Activated CD4-positive, alpha-beta T cell treated with anti-CD3 and anti-CD28 coated beads for 36 hours (primary cell): ENCODE data around the gene GOLGA8B. TPM values are rescaled to one million over a fixed set of nuclear protein-coding genes. Genes with fewer than 3 reads are reported as not detected.
A peak's percentile ranks its signal among the peaks of the same experiment; 100 is the strongest.
"Not testable (repeated sequence)": the region's sequence is repeated elsewhere in the genome, so short reads cannot be mapped to it uniquely, and the experiment has no call there.

Experiments
- ATAC-seq: fragments of 200-7000 bp; cut with Tn5 transposase; one replicate; pipeline ENCODE4 v1.10.0; 2021; ENCODE audit warnings: mild to moderate bottlenecking, moderate library complexity
- CTCF ChIA-PET: fragments of 350-600 bp; sonication (Branson Sonifier 250); formaldehyde crosslinking; loops from one replicate; lab custom pipeline; 2021; ENCODE audit warnings: antibody characterized with exemption; lab: Charles Lee
- POLR2A ChIA-PET: fragments of 350-600 bp; sonication (Branson Sonifier 250); formaldehyde crosslinking; loops from one replicate; lab custom pipeline; 2021; ENCODE audit warnings: antibody characterized with exemption, inconsistent platforms; lab: Charles Lee
- DNase-seq: peaks from one replicate; pipeline ENCODE4 v3.0.0-alpha.2; 2020
- H3K27ac Mint-ChIP-seq: one replicate; pipeline ENCODE4 v1.8.0; 2021; ENCODE audit warnings: mixed read lengths
- H3K27me3 Mint-ChIP-seq: one replicate; pipeline ENCODE4 v1.8.0; 2021; ENCODE audit warnings: mixed read lengths
- H3K36me3 Mint-ChIP-seq: one replicate; pipeline ENCODE4 v1.8.0; 2021; ENCODE audit warnings: low read depth, mixed read lengths
- H3K4me1 Mint-ChIP-seq: one replicate; pipeline ENCODE4 v1.8.0; 2021; ENCODE audit warnings: mixed read lengths
- H3K4me3 Mint-ChIP-seq: one replicate; pipeline ENCODE4 v1.8.0; 2021; ENCODE audit warnings: mild to moderate bottlenecking, moderate library complexity, mixed read lengths
- H3K9me3 Mint-ChIP-seq: one replicate; pipeline ENCODE4 v1.8.0; 2021; ENCODE audit warnings: low read depth, mixed read lengths
- intact Hi-C, 2 experiments: fragments of 100-400 bp; cut with DNase I in 1 of 2; cut with micrococcal nuclease in 1 of 2; formaldehyde crosslinking; loops; one replicate each; pipeline versions ENCODE4 v1.14.2 to v1.15.1; 2022 to 2024; cut with DNase I, micrococcal nuclease
- total RNA-seq, 2 experiments: library from RNA; stranded (reverse); gene quantifications; one replicate each; pipeline ENCODE4 v1.2.3, GENCODE V29; 2021

Gene GOLGA8B
- total RNA-seq, 2 experiments from 2014 or later: 47.9 to 49.4 TPM

DNA sequence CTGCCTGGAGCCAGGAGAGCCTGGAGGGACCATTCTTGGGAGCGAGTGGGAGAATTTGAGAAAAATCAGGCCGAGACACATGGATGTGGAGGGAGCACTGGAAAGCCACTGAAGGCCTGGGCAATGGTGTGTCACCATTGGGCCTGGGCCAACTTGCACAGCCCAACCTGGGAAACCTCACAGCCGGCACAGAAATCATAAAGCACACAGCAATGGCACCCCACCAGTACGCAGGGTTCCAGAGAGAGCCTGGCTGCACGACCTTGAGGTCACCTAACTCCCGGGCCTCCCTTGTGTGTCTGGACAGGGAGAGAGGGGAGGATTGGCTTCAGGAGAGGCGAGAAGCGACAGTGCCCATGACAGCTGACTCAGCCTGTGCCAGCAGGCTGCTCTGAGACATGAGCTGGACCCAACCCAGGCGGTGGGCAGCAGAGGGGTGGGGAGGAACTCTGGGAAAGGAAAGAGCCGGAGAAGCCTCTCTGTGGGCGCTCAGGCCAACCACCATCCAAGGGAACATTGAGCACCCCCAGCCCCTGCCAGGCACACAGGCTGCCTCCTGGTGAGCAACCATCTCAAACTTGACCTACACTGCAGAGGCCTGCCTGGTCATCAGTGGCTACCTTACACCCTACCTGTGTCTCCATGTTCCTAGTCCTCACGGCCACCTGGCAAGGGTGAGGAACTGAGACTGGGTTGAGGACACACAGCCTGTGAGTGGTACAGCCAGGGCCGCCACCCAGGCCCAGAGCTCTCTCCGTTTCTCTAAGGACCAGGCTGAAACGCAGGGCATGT is 3.0 kb downstream of the GOLGA8B start:
- H3K27me3 Mint-ChIP-seq, H3K9me3 Mint-ChIP-seq, intact Hi-C loops, CTCF ChIA-PET, ATAC-seq, H3K27ac Mint-ChIP-seq, H3K36me3 Mint-ChIP-seq, H3K4me3 Mint-ChIP-seq, DNase-seq: not testable (repeated sequence)
- POLR2A ChIA-PET: interaction anchor here (0.7 kb wide), 1 partner anchor 340 kb away, joined by 9 read pairs; no protein-coding TSS in a partner anchor
- peaks cover 58% of the 10 kb centered on the region for H3K4me1 Mint-ChIP-seq

DNA sequence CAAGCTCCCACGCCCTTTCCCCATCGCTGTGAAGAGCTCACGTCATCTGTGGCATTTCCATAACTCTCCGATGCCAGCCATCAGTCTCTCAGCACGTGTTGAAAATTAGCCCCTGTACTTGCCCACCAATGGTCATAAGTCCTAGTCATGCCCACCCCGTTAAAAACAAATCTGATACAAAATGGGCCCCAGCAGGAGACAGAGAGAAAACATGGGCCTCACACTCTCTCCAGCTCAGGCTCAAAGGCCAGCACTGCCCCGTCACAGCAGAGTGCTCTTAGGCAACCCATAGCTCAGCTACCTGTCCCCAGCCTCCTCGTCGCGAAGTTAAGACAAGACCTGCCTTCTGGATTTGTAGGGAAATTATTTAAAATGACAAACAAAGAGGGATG is 5.2 kb downstream of the GOLGA8B start:
- Mint-ChIP-seq H3K4me3 (peak overlapping the region; percentile 5), H3K4me1 (peaks cover 55% of the 10 kb centered on the region), H3K36me3 (peaks cover 2% of the 10 kb centered on the region), H3K27ac (peak overlapping the region; percentile 43), H3K27me3 (no peaks in the 10 kb centered on the region), H3K9me3 (no peaks in the 10 kb centered on the region)
- ChIA-PET POLR2A (interaction anchor here (0.6 kb wide), 1 partner anchor 66 kb away, joined by 7 read pairs; no protein-coding TSS in a partner anchor), CTCF (no interaction called here)
- DNase-seq (no peak), ATAC-seq (no peak)
- intact Hi-C loops: no loop called here

DNA sequence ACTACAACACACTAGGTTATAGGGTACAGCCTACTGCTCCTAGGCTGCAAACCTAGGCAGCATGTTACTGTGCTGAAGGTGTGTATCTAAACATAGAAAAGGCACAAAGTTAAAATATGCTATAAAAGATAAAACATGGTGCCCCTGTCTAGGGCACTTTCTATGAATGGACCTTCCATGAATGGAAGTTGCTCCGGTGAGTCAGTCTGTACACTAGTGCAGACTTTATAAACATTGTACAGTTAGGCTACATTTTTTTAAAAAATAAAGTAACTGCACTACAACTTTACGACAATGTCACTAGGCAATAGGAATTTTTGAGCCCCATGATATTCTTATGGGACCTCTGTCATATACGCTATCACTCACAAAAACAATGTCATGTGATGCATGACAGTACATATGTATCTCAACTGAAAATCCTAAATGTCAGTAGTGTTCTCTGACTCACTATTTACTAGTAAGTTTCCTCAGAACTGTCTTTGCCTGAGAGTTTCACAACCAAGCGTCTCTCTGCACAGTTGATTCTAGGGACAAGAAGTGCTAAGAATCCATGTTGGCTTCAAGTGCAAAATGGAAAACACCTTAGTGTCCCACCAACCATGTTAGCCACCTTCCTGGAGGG is 5.7 kb downstream of the GOLGA8B start:
- POLR2A ChIA-PET, H3K9me3 Mint-ChIP-seq, intact Hi-C loops, H3K36me3 Mint-ChIP-seq, CTCF ChIA-PET, H3K27me3 Mint-ChIP-seq: not testable (repeated sequence)
- H3K27ac Mint-ChIP-seq: peak overlapping the region; percentile 43
- DNase-seq (peak; percentile 31), ATAC-seq (peak; percentile 85)
- H3K4me3 Mint-ChIP-seq: peak overlapping the region; percentile 5
- H3K4me1 Mint-ChIP-seq: peaks cover 58% of the 10 kb centered on the region

DNA sequence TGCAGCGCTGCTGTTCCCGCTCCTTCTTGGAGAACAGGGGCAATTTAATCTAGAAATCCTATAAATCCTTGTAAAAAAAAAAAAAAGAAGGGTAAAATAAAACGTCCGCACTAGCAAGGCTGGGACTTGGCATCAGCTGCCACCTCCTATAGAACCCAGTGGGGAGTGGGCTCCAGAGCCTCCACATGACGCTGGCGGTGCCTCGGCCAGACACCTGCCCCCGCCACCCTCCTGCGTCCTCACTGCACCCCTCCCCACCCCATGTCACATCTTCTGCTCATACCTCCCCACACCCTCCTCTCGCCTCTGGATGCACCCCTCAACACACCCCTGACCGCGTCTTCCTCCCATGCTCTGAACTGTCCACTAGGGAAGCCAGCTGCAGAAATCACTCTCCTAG is 8.4 kb downstream of the GOLGA8B start:
- POLR2A ChIA-PET, ATAC-seq, DNase-seq, H3K4me3 Mint-ChIP-seq, intact Hi-C loops, H3K9me3 Mint-ChIP-seq, CTCF ChIA-PET, H3K27ac Mint-ChIP-seq, H3K36me3 Mint-ChIP-seq, H3K27me3 Mint-ChIP-seq: not testable (repeated sequence)
- peaks cover 51% of the 10 kb centered on the region for H3K4me1 Mint-ChIP-seq

DNA sequence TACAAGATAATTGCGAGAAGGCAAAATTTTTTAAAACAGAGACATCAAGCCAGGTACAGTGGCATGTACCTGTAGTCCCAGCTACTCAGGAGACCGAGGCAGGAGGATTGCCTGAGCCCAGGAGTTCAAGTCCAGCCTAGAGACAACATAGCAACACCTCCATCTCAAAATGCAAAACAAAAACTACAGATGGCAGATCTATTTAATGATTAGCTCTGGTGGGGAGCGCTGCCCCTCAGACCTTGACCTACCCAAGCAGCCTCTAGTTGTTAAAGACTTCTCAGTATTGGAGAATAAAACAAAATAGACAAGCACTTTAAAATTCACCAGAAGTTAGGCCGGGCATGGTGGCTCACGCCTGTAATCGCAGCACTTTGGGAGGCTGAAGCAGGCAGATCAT is 10.5 kb downstream of the GOLGA8B start:
- H3K27ac Mint-ChIP-seq, H3K27me3 Mint-ChIP-seq, H3K9me3 Mint-ChIP-seq, ATAC-seq, POLR2A ChIA-PET, DNase-seq, H3K36me3 Mint-ChIP-seq, intact Hi-C loops, H3K4me3 Mint-ChIP-seq, CTCF ChIA-PET: not testable (repeated sequence)
- peaks cover 32% of the 10 kb centered on the region for H3K4me1 Mint-ChIP-seq

DNA sequence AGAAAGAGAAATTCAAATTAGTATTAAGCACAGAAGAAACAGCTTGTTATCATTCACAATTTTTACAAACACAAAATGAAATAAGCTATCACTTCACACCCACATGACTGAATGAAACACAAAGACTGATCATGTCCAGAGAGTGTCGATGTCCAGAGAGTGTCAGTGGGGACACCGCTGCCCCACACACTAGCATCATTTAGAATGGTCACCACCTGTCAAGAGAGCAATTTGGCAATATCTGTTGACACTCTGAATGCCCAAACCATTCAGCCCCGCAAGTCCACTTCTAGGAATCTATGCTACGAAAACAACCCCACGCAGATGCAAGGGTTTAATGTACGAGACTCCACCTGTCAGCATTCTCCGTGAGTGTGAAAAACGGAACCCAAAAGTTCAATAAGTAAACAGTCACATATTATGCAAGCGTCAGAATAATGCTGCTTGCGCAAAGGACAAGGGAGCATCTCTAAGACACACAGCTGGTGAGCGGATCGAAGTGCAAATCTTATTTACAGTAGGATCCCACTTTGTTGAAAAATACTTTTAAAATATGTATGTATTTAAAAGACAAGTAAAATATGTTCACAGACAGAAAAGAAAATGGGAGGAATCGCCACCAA is 11.3 kb downstream of the GOLGA8B start:
- H3K36me3 Mint-ChIP-seq, H3K27me3 Mint-ChIP-seq, DNase-seq, POLR2A ChIA-PET, CTCF ChIA-PET, intact Hi-C loops, ATAC-seq, H3K9me3 Mint-ChIP-seq, H3K4me3 Mint-ChIP-seq, H3K27ac Mint-ChIP-seq: not testable (repeated sequence)
- H3K4me1 Mint-ChIP-seq: peaks cover 28% of the 10 kb centered on the region

DNA sequence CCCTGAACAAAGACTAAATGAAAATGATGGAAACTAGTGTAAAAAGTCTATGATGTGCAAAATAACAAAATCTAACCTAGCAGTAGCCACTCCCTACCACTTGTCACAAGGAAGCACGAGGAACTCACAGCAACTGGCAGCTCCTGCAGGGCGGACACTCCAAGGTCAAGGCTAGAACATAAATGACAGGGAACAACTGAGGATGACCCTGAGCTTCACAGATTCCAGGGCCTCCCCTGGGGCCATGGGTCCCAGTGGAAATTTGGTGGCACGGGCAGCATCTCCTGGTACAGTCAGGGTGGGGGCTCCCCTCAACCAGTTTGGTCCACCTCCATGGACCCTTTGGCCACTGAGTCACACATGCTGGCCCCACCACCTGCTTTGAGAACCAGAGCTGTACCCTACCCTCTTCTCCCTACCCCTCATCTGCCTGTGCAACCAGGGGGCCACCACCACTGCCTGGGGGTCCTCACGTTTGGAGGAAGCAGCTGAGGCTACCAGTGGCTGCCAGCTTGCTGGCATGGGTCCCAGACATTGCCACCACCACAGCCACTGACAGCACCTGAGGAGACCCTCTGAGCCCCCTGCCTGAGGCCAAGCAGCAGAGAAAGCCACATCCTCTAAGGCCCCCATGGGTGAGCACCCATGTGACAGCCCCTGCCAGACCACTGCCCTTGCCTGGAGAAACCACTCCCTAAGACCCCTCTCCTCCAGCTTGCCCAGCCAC is 13.6 kb downstream of the GOLGA8B start:
- DNase-seq: not testable (repeated sequence)

DNA sequence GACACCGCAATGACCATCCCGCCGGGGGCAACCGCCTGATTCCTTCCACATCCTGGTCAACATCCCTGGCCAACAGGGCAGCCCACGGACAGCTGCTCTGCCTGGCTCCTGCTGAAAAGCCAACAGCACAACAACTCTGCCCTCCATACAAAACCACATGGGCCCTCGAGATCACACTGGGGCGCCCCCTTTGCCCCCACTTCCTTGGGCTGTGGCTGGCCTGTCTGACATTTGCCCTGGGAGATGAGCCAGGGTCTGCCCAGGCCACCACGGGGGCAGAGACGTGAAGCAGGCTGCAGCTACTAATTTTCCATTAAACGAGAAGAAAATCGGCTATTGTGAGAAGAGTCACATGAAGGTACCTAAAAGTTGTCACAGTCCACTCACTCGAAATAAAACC is 16.3 kb downstream of the GOLGA8B start:
- ATAC-seq, H3K36me3 Mint-ChIP-seq, CTCF ChIA-PET, H3K4me3 Mint-ChIP-seq, POLR2A ChIA-PET, H3K9me3 Mint-ChIP-seq, H3K27me3 Mint-ChIP-seq, DNase-seq, intact Hi-C loops, H3K27ac Mint-ChIP-seq: not testable (repeated sequence)
- peaks cover 14% of the 10 kb centered on the region for H3K4me1 Mint-ChIP-seq

More for the DNA sequence above, 13.6 kb downstream of the GOLGA8B start:
- CTCF ChIA-PET, H3K4me3 Mint-ChIP-seq, H3K27ac Mint-ChIP-seq, H3K9me3 Mint-ChIP-seq, intact Hi-C loops, H3K36me3 Mint-ChIP-seq, H3K27me3 Mint-ChIP-seq, ATAC-seq, POLR2A ChIA-PET: not testable (repeated sequence)
- H3K4me1 Mint-ChIP-seq: peaks cover 17% of the 10 kb centered on the region

DNA sequence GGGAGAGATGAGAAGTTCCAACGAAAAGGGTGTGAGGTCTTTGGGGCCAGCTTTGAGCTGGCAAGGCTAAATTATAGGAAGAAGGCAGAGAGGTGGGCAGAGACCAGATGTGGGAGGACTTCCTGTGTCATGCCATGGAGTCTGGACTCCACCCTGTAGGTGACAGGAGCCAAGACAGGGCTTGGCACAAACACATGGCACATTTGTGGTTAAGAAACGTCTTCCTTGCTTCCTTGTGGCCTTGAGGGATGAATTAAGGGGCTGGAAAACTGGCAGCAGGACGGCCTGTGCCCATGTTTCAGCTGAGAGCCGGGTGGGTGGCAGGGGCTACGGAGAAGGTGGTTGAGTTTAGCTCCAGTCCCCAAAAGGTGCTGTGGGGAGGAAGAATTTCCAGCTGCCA is 18.7 kb downstream of the GOLGA8B start:
- ATAC-seq, H3K36me3 Mint-ChIP-seq, POLR2A ChIA-PET, H3K27ac Mint-ChIP-seq, CTCF ChIA-PET, DNase-seq, H3K9me3 Mint-ChIP-seq, H3K4me1 Mint-ChIP-seq, H3K4me3 Mint-ChIP-seq, H3K27me3 Mint-ChIP-seq, intact Hi-C loops: not testable (repeated sequence)

DNA sequence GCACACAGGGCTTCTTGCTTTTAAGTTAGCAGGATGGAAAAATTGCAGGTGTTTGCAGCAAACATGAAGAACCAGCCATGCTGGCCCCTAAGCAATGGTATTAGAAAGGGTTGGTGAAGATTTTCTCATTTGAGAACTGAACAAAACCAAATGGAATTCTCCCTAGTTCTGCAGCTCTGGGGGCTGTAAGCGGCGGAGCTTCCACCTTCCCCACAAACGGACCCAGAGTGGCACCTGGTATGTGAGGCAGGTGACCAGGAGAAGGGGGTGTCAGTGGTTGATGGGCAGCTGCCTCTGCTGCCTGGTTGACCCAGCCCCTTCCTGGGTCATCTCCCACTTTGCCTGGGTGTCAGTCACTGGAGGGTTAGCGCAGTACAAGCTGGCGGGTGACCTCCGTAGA is 22.6 kb downstream of the GOLGA8B start:
- H3K27ac Mint-ChIP-seq, POLR2A ChIA-PET, ATAC-seq, H3K4me3 Mint-ChIP-seq, H3K36me3 Mint-ChIP-seq, H3K27me3 Mint-ChIP-seq, H3K4me1 Mint-ChIP-seq, intact Hi-C loops, H3K9me3 Mint-ChIP-seq, CTCF ChIA-PET, DNase-seq: not testable (repeated sequence)

DNA sequence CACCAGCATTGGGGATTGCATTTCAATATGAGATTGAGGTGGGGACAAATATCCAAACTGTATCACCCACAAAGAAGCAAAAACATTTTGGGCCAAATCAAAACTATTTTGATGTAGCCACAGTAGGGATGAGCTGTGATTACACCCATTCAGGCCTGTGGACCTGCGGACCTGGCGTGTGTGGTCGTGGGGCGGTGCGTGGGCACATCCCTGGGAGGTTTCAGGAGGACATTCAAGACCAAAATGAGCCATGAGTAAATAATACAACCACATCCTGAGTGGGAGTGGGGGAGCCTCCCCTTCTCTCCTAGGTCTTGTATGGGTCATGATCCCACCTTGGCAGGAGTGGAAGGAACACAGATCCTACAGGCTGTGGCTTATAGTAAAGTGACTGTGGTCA is 23.7 kb downstream of the GOLGA8B start:
- intact Hi-C loops, H3K4me1 Mint-ChIP-seq, H3K27me3 Mint-ChIP-seq, ATAC-seq, POLR2A ChIA-PET, H3K4me3 Mint-ChIP-seq, H3K27ac Mint-ChIP-seq, H3K9me3 Mint-ChIP-seq, H3K36me3 Mint-ChIP-seq, DNase-seq, CTCF ChIA-PET: not testable (repeated sequence)
